Epithelial cell of proximal tubule (primary cell): ENCODE data around the gene MTMR3. TPM values are rescaled to one million over a fixed set of nuclear protein-coding genes. Genes with fewer than 3 reads are reported as not detected.
A peak's percentile ranks its signal among the peaks of the same experiment; 100 is the strongest.

Experiments used
- DNase-seq: peaks from one replicate; pipeline ENCODE4 v3.0.0-alpha.2; 2011; ENCODE audit warnings: low read depth
- H3K4me3 ChIP-seq: 2 replicates; pipeline ENCODE4 v1.5.1; 2011; ENCODE audit warnings: low read depth, mild to moderate bottlenecking, low read length
- CTCF ChIP-seq: conservative IDR thresholded peaks from 2 replicates; pipeline ENCODE4 v1.5.1; 2012; ENCODE audit warnings: low read depth, mild to moderate bottlenecking, low read length
- total RNA-seq: library from RNA; depleted of rRNA; stranded (reverse); fragments of >200 nt; gene quantifications from 2 replicates; pipeline ENCODE4 v1.2.3, GENCODE V29; 2015

Gene MTMR3
- total RNA-seq, 1 donor from 2014 or later: 36.4 TPM

- TF ChIP-seq CTCF: no peak
- no peak overlapping the region for H3K4me3 ChIP-seq
- no peak for DNase-seq
Observed at GRCh38 chr22:29914991-29915533, 32.1 kb downstream of the MTMR3 start.

- no peak overlapping the region for H3K4me3 ChIP-seq
- no peak for TF ChIP-seq CTCF
- DNase-seq: peak; percentile 37
Observed at GRCh38 chr22:29916007-29916544, 33.1 kb downstream of the MTMR3 start.

- DNase-seq: no peak
- H3K4me3 ChIP-seq: no peak overlapping the region
- TF ChIP-seq CTCF: no peak
Observed at GRCh38 chr22:29917052-29917902, 34.3 kb downstream of the MTMR3 start.

- DNase-seq: no peak
- no peak for TF ChIP-seq CTCF
- H3K4me3 ChIP-seq: no peak overlapping the region
Observed at GRCh38 chr22:29925402-29925801, 42.4 kb downstream of the MTMR3 start.

GRCh38 chr22:29926057-29926456, 43.1 kb downstream of the MTMR3 start:
- no peak overlapping the region for H3K4me3 ChIP-seq
- DNase-seq: no peak
- no peak for TF ChIP-seq CTCF

- DNase-seq: no peak
- H3K4me3 ChIP-seq: no peak overlapping the region
- TF ChIP-seq CTCF: no peak
Observed at GRCh38 chr22:29932136-29932535, 49.2 kb downstream of the MTMR3 start.
